Natural killer cell treated with Interleukin-12 subunit alpha and Interleukin-12 subunit beta and Interleukin-15 and Interleukin-18, amount 100 ng/mL, for 72 hours (primary cell): ENCODE measurements around the gene CLDN1. TPM values are rescaled to one million over a fixed set of nuclear protein-coding genes. Genes with fewer than 3 reads are reported as not detected.

Source experiments
- ATAC-seq, 2 donors: fragments of 150-1000 bp; cut with Tn5 transposase in 1 of 2; sonication (Bioruptor Pico), chemical (Tn5 transposase) in 1 of 2; 2 replicates each; pipeline ENCODE4 v1.10.0; 2021
- DNase-seq: peaks from one replicate; pipeline ENCODE4 v3.0.0; 2022; ENCODE audit warnings: low spot score
- H3K27ac Mint-ChIP-seq, 2 donors: 1 replicate in 1 of 2; 2 replicates in 1 of 2; pipeline ENCODE4 v1.8.0; 2022; ENCODE audit warnings: mixed read lengths in 2 of 2, mild to moderate bottlenecking in 1 of 2, moderate library complexity in 1 of 2
- H3K27me3 Mint-ChIP-seq, 2 donors: 1 replicate in 1 of 2; 2 replicates in 1 of 2; pipeline ENCODE4 v1.8.0; 2022; ENCODE audit warnings: mixed read lengths in 2 of 2
- H3K36me3 Mint-ChIP-seq: one replicate; pipeline ENCODE4 v1.8.0; 2022; ENCODE audit warnings: mixed read lengths
- H3K4me1 Mint-ChIP-seq, 2 donors: 1 replicate in 1 of 2; 2 replicates in 1 of 2; pipeline ENCODE4 v1.8.0; 2022; ENCODE audit warnings: low read depth in 2 of 2, mixed read lengths in 2 of 2, mild to moderate bottlenecking in 1 of 2
- H3K4me3 Mint-ChIP-seq: one replicate; pipeline ENCODE4 v1.8.0; 2022; ENCODE audit warnings: mixed read lengths
- H3K9me3 Mint-ChIP-seq: 2 replicates; pipeline ENCODE4 v1.8.0; 2022; ENCODE audit warnings: mixed read lengths
- total RNA-seq, 2 donors: library from RNA; stranded (reverse); gene quantifications; one replicate each; pipeline ENCODE4 v1.2.3, GENCODE V29; 2022

The CLDN1 gene
- total RNA-seq, 2 donors from 2014 or later = not detected

DNA sequence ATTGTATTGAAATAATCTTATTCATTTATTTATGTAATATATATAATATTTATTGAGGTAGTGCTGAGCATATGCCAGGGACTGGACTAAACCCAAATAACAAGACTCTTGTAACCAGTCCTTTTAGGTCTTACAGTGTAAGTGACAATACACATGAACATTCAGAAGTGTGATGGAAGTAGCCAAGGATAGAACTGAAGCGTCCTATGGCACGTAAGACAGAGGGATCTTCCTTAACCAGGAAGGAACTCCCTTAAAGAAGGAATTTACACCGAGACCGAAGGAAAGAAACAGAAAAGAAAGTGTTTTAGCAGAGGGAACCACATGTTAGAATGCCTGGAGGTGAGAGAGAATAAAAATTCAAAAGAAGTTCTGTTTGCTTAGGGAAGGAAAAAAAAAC is 23.6 kb upstream of the CLDN1 start:
- H3K36me3 Mint-ChIP-seq = no peaks in the 10 kb centered on the region
- H3K27ac Mint-ChIP-seq = no peak overlapping the region
- peaks cover 3% of the 10 kb centered on the region for H3K9me3 Mint-ChIP-seq

GRCh38 chr3:190345027-190345821 is 23.0 kb upstream of the CLDN1 start:
- DNase-seq = no peak
- Mint-ChIP-seq H3K9me3 (peaks cover 3% of the 10 kb centered on the region), H3K27ac (no peak overlapping the region), H3K4me1 (no peaks in the 10 kb centered on the region), H3K4me3 (no peak overlapping the region), H3K36me3 (no peaks in the 10 kb centered on the region), H3K27me3 (peaks cover 0 to 3% of the 10 kb centered on the region in 2 donors)
- no peak for ATAC-seq

More for the DNA sequence above, 23.6 kb upstream of the CLDN1 start:
- ATAC-seq (no peak), DNase-seq (no peak)
- Mint-ChIP-seq H3K4me3 (no peak overlapping the region), H3K27me3 (peaks cover 0 to 3% of the 10 kb centered on the region in 2 donors), H3K4me1 (no peaks in the 10 kb centered on the region)

GRCh38 chr3:190340071-190340470 is 17.8 kb upstream of the CLDN1 start:
- H3K4me3 Mint-ChIP-seq = no peak overlapping the region
- no peaks in the 10 kb centered on the region for H3K36me3 Mint-ChIP-seq
- peaks cover 0 to 4% of the 10 kb centered on the region in 2 donors for H3K4me1 Mint-ChIP-seq
- peaks cover 5% of the 10 kb centered on the region for H3K9me3 Mint-ChIP-seq
- DNase-seq = no peak
- H3K27me3 Mint-ChIP-seq = peaks cover 0 to 3% of the 10 kb centered on the region in 2 donors
- H3K27ac Mint-ChIP-seq = no peak overlapping the region
- ATAC-seq = no peak

DNA sequence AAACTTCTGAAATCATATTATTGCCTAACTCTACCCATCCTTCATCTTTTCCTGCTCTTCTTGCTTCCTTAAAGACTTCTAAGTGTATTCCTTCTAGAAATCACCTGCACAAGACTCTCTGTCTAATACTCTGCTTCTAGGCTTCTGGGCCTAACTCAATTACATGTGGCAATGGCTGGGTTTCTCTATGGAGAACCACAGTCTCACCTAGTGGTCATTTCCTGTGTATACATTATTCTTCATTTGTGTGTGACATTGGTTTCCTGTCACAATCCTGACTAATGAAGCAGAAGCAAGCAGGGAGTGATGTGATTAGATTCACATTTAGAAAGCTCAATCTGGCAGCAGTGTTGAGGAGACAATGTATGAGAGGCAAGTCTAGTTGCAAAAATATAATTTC is 16.9 kb upstream of the CLDN1 start:
- Mint-ChIP-seq H3K27me3 (peaks cover 0 to 3% of the 10 kb centered on the region in 2 donors), H3K4me1 (peaks cover 0 to 4% of the 10 kb centered on the region in 2 donors), H3K4me3 (no peak overlapping the region), H3K27ac (no peak overlapping the region), H3K9me3 (peaks cover 5% of the 10 kb centered on the region), H3K36me3 (no peaks in the 10 kb centered on the region)
- no peak for ATAC-seq
- no peak for DNase-seq

DNA sequence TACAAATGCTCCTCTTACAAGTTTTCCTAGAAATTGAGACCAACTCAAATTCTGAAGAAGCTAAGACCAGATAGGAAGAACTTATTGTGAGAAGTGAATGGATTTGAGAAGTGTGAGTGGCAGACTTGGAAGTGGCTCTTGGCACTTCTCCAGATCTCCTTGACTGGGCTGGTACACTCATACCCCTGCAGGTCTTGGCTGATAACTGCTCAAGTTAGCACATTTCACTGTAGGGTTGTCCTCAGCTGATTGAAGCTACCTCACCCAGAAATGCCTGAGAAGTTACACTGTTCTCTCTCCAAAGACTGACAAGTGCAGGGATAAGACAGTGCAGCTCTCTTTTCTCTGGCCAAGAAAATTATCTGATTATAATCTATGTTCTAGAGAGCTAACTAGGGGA is 16.5 kb upstream of the CLDN1 start:
- Mint-ChIP-seq H3K4me3 (no peak overlapping the region), H3K9me3 (peaks cover 5% of the 10 kb centered on the region), H3K4me1 (peaks cover 0 to 4% of the 10 kb centered on the region in 2 donors), H3K36me3 (no peaks in the 10 kb centered on the region), H3K27me3 (peaks cover 0 to 3% of the 10 kb centered on the region in 2 donors), H3K27ac (no peak overlapping the region)
- peak in 1 of 2 donors; percentile 46 for ATAC-seq
- DNase-seq = no peak

GRCh38 chr3:190337301-190337700 is 15.1 kb upstream of the CLDN1 start:
- Mint-ChIP-seq H3K4me1 (peaks cover 0 to 4% of the 10 kb centered on the region in 2 donors), H3K36me3 (no peaks in the 10 kb centered on the region), H3K9me3 (peaks cover 5% of the 10 kb centered on the region), H3K27ac (no peak overlapping the region), H3K4me3 (no peak overlapping the region), H3K27me3 (peaks cover 0 to 3% of the 10 kb centered on the region in 2 donors)
- ATAC-seq (no peak), DNase-seq (no peak)

- no peak for ATAC-seq
- no peaks in the 10 kb centered on the region for H3K27me3 Mint-ChIP-seq
- H3K36me3 Mint-ChIP-seq = no peaks in the 10 kb centered on the region
Measured at GRCh38 chr3:190336516-190337189, 14.4 kb upstream of the CLDN1 start.

DNA sequence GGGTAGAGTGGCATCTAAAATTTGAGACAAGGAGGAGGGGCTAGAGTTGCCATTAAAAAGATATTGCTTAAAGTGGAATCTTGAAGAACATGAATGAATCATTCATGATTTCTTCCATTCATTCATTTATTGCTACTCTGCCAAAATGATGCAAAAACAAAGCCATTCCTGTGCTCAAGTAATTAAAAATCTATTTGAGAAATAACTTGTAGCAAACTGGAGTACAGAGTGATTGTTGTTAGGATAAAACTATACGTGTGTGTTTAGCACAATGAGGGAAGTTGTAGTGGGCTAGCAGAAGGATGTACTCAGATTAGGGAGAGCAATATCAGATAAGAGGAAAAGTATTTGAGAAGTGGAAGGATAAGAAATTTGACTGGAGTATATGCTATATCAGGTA is 11.7 kb upstream of the CLDN1 start:
- no peak overlapping the region for H3K27ac Mint-ChIP-seq
- ATAC-seq (no peak), DNase-seq (no peak)
- no peaks in the 10 kb centered on the region for H3K36me3 Mint-ChIP-seq
- H3K4me3 Mint-ChIP-seq = no peak overlapping the region
- H3K9me3 Mint-ChIP-seq = peaks cover 3% of the 10 kb centered on the region
- H3K27me3 Mint-ChIP-seq = peaks cover 0 to 3% of the 10 kb centered on the region in 2 donors
- peaks cover 0 to under 1% of the 10 kb centered on the region in 2 donors for H3K4me1 Mint-ChIP-seq

More at GRCh38 chr3:190336516-190337189, 14.4 kb upstream of the CLDN1 start:
- Mint-ChIP-seq H3K9me3 (peaks cover 5% of the 10 kb centered on the region), H3K27ac (no peak overlapping the region), H3K4me1 (peaks cover 0 to 4% of the 10 kb centered on the region in 2 donors), H3K4me3 (no peak overlapping the region)
- DNase-seq = no peak

DNA sequence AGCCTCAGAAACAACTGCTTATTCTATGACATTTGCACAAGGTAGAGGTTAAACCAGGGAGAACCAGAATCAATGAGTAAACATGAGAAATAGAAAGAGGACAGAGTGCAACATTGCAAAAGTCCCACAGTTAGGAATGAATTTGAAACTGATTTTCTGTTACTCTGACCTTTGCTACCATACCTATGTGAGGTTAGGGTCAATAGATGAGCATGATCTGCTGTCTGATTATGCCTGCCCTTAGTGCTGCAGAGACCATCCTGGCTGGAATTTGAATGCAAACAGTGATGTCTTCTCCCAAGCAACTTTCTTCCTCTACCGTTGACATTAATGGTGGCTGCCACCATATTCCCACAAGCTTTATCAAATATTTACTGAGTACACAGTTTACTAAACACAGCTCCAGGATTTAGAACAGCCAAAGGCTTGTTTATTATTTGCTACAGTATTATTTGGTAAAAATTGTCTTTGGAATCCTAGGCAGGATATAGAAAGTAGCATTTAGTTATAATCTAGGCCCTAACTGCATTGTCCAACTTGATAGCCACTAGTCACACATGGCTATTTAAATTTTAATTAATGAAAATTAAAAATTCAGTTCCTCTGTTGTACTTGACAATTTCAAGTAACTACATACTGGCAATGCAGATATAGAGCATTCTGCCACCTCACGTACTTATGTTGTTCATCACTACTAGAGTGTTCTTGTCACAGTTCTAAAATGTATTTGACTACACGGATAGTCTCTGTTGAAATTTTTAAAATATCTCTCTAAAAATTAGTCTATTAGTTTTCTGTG is 8.9 kb upstream of the CLDN1 start:
- no peaks in the 10 kb centered on the region for H3K4me1 Mint-ChIP-seq
- no peak overlapping the region for H3K4me3 Mint-ChIP-seq
- H3K9me3 Mint-ChIP-seq = peaks cover 3% of the 10 kb centered on the region
- ATAC-seq (no peak), DNase-seq (no peak)
- H3K27ac Mint-ChIP-seq = no peak overlapping the region
- H3K27me3 Mint-ChIP-seq = peaks cover 9 to 14% of the 10 kb centered on the region in 2 donors
- H3K36me3 Mint-ChIP-seq = no peaks in the 10 kb centered on the region

DNA sequence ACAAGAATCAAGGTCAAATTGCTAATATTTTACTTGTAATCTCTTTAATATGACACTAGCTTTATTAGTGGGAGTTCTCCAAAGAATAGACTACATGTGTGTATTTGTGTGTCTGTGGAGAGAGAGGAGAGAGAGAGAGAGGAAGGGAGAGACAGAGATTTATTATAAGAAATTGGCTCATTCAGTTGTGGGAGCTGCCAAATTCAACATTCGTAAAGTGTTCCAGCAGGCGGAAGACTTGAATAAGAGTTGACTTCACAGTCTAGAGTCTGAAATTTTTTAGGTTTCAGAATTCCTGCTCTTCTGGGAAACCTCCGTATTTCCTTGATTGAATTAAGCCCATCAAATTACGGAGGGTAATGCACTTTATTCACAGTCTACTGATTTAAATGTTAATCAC is 4.7 kb upstream of the CLDN1 start:
- peaks cover 6 to 7% of the 10 kb centered on the region in 2 donors for H3K4me1 Mint-ChIP-seq
- DNase-seq = no peak
- H3K36me3 Mint-ChIP-seq = no peaks in the 10 kb centered on the region
- no peak overlapping the region for H3K4me3 Mint-ChIP-seq
- no peak overlapping the region for H3K27ac Mint-ChIP-seq
- ATAC-seq = no peak
- H3K27me3 Mint-ChIP-seq = peaks cover 26 to 34% of the 10 kb centered on the region in 2 donors
- no peaks in the 10 kb centered on the region for H3K9me3 Mint-ChIP-seq

- ATAC-seq (no peak), DNase-seq (no peak)
- no peaks in the 10 kb centered on the region for H3K36me3 Mint-ChIP-seq
- no peaks in the 10 kb centered on the region for H3K9me3 Mint-ChIP-seq
- H3K4me3 Mint-ChIP-seq = no peak overlapping the region
- no peak overlapping the region for H3K27ac Mint-ChIP-seq
- peaks cover 32 to 38% of the 10 kb centered on the region in 2 donors for H3K27me3 Mint-ChIP-seq
- peaks cover 6 to 7% of the 10 kb centered on the region in 2 donors for H3K4me1 Mint-ChIP-seq
Measured at GRCh38 chr3:190326361-190326760, 4.1 kb upstream of the CLDN1 start.

GRCh38 chr3:190325923-190326322 is 3.7 kb upstream of the CLDN1 start:
- Mint-ChIP-seq H3K9me3 (no peaks in the 10 kb centered on the region), H3K27ac (no peak overlapping the region), H3K4me1 (peaks cover 6 to 7% of the 10 kb centered on the region in 2 donors), H3K27me3 (peaks cover 35 to 43% of the 10 kb centered on the region in 2 donors), H3K36me3 (no peaks in the 10 kb centered on the region), H3K4me3 (no peak overlapping the region)
- no peak for DNase-seq
- ATAC-seq = no peak

DNA sequence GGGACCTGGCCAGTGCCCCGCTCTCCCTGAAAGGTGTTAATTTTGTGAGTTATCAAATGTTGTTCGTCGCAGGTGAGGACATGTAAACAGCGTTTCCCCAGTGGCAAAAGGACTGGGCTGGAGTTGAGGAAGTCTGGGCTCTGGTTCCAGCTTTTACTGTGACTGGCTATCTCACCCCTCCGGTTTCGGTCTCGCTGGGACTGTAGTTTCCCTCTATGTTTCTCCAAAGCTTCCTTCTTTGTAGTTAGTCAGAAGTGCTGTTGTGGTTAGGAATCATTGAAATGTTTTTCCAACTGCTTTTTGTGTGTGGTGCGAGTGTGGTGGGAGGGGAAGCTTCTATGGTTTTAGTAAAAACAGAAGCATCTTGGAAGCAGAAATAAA is 990 bp upstream of the CLDN1 start:
- H3K4me3 Mint-ChIP-seq = no peak overlapping the region
- no peaks in the 10 kb centered on the region for H3K36me3 Mint-ChIP-seq
- peaks cover 6 to 7% of the 10 kb centered on the region in 2 donors for H3K4me1 Mint-ChIP-seq
- no peak overlapping the region for H3K27ac Mint-ChIP-seq
- ATAC-seq (no peak), DNase-seq (no peak)
- H3K9me3 Mint-ChIP-seq = no peaks in the 10 kb centered on the region
- H3K27me3 Mint-ChIP-seq = peaks cover 42 to 52% of the 10 kb centered on the region in 2 donors
